Measurements from ENCODE around the gene AGBL5. TPM values are rescaled to one million over a fixed set of nuclear protein-coding genes. Genes with fewer than 3 reads are reported as not detected.

Gene AGBL5
- total RNA-seq, 1 donor from 2014 or later: 23.4 TPM

- H3K4me3 Mint-ChIP-seq (ENCODE audit: unreplicated experiment): peak overlapping the region; percentile 89
- H3K4me1 Mint-ChIP-seq (ENCODE audit: unreplicated experiment): peaks cover 58% of the 10 kb centered on the region
- TF ChIP-seq, protein P1, sequence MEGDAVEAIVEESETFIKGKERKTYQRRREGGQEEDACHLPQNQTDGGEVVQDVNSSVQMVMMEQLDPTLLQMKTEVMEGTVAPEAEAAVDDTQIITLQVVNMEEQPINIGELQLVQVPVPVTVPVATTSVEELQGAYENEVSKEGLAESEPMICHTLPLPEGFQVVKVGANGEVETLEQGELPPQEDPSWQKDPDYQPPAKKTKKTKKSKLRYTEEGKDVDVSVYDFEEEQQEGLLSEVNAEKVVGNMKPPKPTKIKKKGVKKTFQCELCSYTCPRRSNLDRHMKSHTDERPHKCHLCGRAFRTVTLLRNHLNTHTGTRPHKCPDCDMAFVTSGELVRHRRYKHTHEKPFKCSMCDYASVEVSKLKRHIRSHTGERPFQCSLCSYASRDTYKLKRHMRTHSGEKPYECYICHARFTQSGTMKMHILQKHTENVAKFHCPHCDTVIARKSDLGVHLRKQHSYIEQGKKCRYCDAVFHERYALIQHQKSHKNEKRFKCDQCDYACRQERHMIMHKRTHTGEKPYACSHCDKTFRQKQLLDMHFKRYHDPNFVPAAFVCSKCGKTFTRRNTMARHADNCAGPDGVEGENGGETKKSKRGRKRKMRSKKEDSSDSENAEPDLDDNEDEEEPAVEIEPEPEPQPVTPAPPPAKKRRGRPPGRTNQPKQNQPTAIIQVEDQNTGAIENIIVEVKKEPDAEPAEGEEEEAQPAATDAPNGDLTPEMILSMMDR (IDR thresholded peaks at IDR 0.05): no peak
- peaks cover 19% of the 10 kb centered on the region for H3K36me3 Mint-ChIP-seq (ENCODE audit: unreplicated experiment)
- no peaks in the 10 kb centered on the region for H3K27me3 Mint-ChIP-seq (ENCODE audit: unreplicated experiment)
- H3K9me3 Mint-ChIP-seq (ENCODE audit: unreplicated experiment): no peaks in the 10 kb centered on the region
- DNase-seq (ENCODE audit: extremely low spot score, unreplicated experiment): no peak
- H3K27ac Mint-ChIP-seq (ENCODE audit: unreplicated experiment): peak overlapping the region; percentile 91
These were observed 19.3 kb downstream of the AGBL5 start for GRCh38 chr2:27070653-27071276.

- TF ChIP-seq, protein P1 (IDR thresholded peaks at IDR 0.05): peak; percentile 13
- peaks cover 64% of the 10 kb centered on the region for H3K4me1 Mint-ChIP-seq (ENCODE audit: unreplicated experiment)
- peak; percentile 97 for DNase-seq (ENCODE audit: extremely low spot score, unreplicated experiment)
- no peaks in the 10 kb centered on the region for H3K27me3 Mint-ChIP-seq (ENCODE audit: unreplicated experiment)
- H3K36me3 Mint-ChIP-seq (ENCODE audit: unreplicated experiment): peaks cover 14% of the 10 kb centered on the region
- H3K27ac Mint-ChIP-seq (ENCODE audit: unreplicated experiment): peak within 1 kb of the TSS; percentile 99
- H3K9me3 Mint-ChIP-seq (ENCODE audit: unreplicated experiment): no peaks in the 10 kb centered on the region
- peak within 1 kb of the TSS; percentile 89 for H3K4me3 Mint-ChIP-seq (ENCODE audit: unreplicated experiment)
These were observed 20.0 kb downstream of the AGBL5 start, which contains the start of gene OST4 for GRCh38 chr2:27071277-27071989. OST4 (minus strand) TSS chr2:27071654.

DNA sequence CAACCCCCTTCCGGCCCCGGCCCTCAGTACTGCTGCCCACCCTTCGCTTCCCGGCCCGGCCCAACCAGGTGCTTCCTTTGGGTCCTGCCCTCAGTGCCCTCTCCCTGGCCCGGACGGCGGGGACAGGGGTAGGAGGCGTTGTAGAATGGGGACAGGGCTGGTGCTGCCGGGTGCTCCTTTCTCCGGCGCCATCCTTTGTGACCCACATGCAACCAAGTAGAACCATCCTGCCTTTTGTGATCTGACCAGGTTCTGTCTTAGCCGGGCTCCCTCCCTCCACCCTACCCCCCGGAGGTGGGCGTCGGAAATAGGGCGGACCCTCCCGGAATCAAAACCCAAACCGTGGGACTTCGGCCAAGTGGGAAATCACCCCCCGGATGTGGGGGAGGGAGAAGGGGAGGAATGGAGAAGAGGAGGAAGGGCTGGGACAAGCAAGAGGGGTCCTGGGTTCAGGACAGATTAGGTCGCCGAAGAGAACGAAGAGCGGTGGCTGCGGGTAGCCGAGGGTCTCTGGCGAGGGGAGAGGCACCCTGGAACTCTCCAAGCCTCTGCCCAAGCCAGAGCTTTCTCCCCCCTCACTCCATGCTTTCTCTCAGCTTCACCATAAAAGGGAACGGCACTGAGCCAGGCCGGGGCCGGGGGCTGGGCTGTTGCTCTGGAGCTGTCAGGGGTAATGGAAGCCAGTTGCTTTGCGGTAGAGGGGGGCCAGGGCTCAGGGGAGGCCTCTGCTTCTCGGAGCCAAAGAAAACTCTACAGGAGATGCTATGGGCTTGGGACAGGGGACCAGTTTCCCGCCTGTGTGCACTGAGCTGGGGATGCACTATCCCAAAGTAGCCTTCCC, 20.7 kb downstream of the AGBL5 start:
- Mint-ChIP-seq H3K4me1 (ENCODE audit: unreplicated experiment) (peaks cover 69% of the 10 kb centered on the region), H3K9me3 (ENCODE audit: unreplicated experiment) (no peaks in the 10 kb centered on the region), H3K27ac (ENCODE audit: unreplicated experiment) (peak overlapping the region; percentile 99)

GRCh38 chr2:27072920-27073319, 21.5 kb downstream of the AGBL5 start:
- TF ChIP-seq, protein P1 (IDR thresholded peaks at IDR 0.05): no peak
- peaks cover 76% of the 10 kb centered on the region for H3K4me1 Mint-ChIP-seq (ENCODE audit: unreplicated experiment)
- H3K4me3 Mint-ChIP-seq (ENCODE audit: unreplicated experiment): peak overlapping the region; percentile 77
- H3K36me3 Mint-ChIP-seq (ENCODE audit: unreplicated experiment): peaks cover 14% of the 10 kb centered on the region
- no peaks in the 10 kb centered on the region for H3K27me3 Mint-ChIP-seq (ENCODE audit: unreplicated experiment)
- no peaks in the 10 kb centered on the region for H3K9me3 Mint-ChIP-seq (ENCODE audit: unreplicated experiment)
- H3K27ac Mint-ChIP-seq (ENCODE audit: unreplicated experiment): peak overlapping the region; percentile 99
- no peak for DNase-seq (ENCODE audit: extremely low spot score, unreplicated experiment)

More for the DNA sequence above, 20.7 kb downstream of the AGBL5 start:
- peak overlapping the region; percentile 77 for H3K4me3 Mint-ChIP-seq (ENCODE audit: unreplicated experiment)
- peaks cover 14% of the 10 kb centered on the region for H3K36me3 Mint-ChIP-seq (ENCODE audit: unreplicated experiment)
- TF ChIP-seq, protein P1 (IDR thresholded peaks at IDR 0.05): no peak
- DNase-seq (ENCODE audit: extremely low spot score, unreplicated experiment): no peak
- H3K27me3 Mint-ChIP-seq (ENCODE audit: unreplicated experiment): no peaks in the 10 kb centered on the region
